ENCODE measurements around the gene MRM3. TPM values are rescaled to one million over a fixed set of nuclear protein-coding genes. Genes with fewer than 3 reads are reported as not detected.

The MRM3 gene
- total and polyA plus RNA-seq, 2 of the 4 experiments (the other 2 are of a cell fraction): 9.0 to 15.2 TPM

DNA sequence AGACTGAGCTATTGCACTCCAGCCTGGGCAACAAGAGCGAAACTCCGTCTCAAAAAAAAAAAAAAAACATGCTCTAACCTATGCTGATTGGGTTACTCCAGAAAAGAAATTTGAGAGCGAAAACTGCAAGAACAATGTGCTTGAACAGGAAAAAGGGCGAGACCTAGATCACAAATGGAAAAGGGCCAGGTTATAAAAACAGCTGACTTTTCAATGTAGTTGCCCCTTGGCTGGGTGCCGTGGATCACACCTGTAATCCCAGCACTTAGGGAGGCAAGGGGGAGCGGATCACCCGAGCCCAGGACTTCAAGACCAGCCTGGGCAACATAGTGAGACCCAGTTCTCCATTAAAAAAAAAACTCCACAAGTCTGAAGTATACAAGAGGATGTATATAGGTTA, 48.8 kb downstream of the MRM3 start:
- POLR2A ChIA-PET (ENCODE audit: unreplicated experiment): no interaction called here
- no peak for ATAC-seq (ENCODE audit: low read depth)
- H2BK120ac ChIP-seq (ENCODE audit: low read depth, low read length): no peak overlapping the region
- no peak overlapping the region for H3K4me3 ChIP-seq (ENCODE audit: insufficient read depth, low read depth, low read length)
- no peak overlapping the region for H2BK20ac ChIP-seq (ENCODE audit: low read depth, low read length)
- H3K9ac ChIP-seq (ENCODE audit: low read depth, low read length): no peak overlapping the region
- no peak overlapping the region for H2BK5ac ChIP-seq (ENCODE audit: low read depth, low read length, poor library complexity, severe bottlenecking)
- H3K23ac ChIP-seq (ENCODE audit: low read depth, low read length): no peak overlapping the region
- H3K9me1 ChIP-seq (ENCODE audit: insufficient read depth, low read length): peaks cover 6% of the 10 kb centered on the region; the same call in 1 of the 2 replicates
- BruUV-seq (replicated peaks): no TSS peak
- H3K4me2 ChIP-seq (ENCODE audit: low read depth, low read length): no peak overlapping the region
- H2AK9ac ChIP-seq (replicated peaks; ENCODE audit: low read depth, low read length, poor library complexity): no peak overlapping the region
- no peak overlapping the region for H2BK15ac ChIP-seq (ENCODE audit: low read depth, low read length)
- no peak overlapping the region for H3K27ac ChIP-seq (ENCODE audit: insufficient read depth, low read length)
- no peak overlapping the region for H4K91ac ChIP-seq (ENCODE audit: insufficient read depth, low read depth, low read length)
- in situ Hi-C loops (cut with MboI; ENCODE audit: low sequenced_read_pairs): no loop called here
- H4K5ac ChIP-seq (ENCODE audit: low read depth, low read length): no peak overlapping the region
- H3K4me1 ChIP-seq (ENCODE audit: control insufficient read depth, insufficient read depth, low read length): no peaks in the 10 kb centered on the region
- WGBS, 2 experiments (ENCODE audit: extremely low coverage in 2 of 2, insufficient read length in 1 of 2): 50% methylated on average over 2 of the region's 7 CpGs; no CpG with 5 or more reads in 1 of the 2 experiments
- H3K18ac ChIP-seq (ENCODE audit: low read depth, low read length): no peak overlapping the region
- no peak overlapping the region for H2AFZ ChIP-seq (replicated peaks; ENCODE audit: low read length, poor library complexity)
- H3K27me3 ChIP-seq (ENCODE audit: control insufficient read depth, insufficient read depth, low read length): no peaks in the 10 kb centered on the region
- H3K9me3 ChIP-seq (ENCODE audit: control insufficient read depth, insufficient read depth, low read length): no peaks in the 10 kb centered on the region
- peaks cover 18 to 42% of the 10 kb centered on the region in 2 experiments; a peak in 3 of 4 replicates for H3K79me1 ChIP-seq (ENCODE audit: low read depth in 1 of 2, low read length in 2 of 2)
- no peak overlapping the region for H3K56ac ChIP-seq (ENCODE audit: extremely low read depth, insufficient read depth, low read length)
- CTCF ChIA-PET: no interaction called here
- H3K36me3 ChIP-seq (ENCODE audit: control insufficient read depth, insufficient read depth, low read length): peaks cover 13% of the 10 kb centered on the region; the same call in 1 of the 2 replicates
- DNase-seq: no peak
- H2AK5ac ChIP-seq (ENCODE audit: low read depth, low read length): no peak overlapping the region
- H4K8ac ChIP-seq (ENCODE audit: low read depth in 2 of 2, low read length in 2 of 2): no peak overlapping the region
- no peak for TF ChIP-seq CEBPB (IDR thresholded peaks at IDR 0.05; ENCODE audit: low read depth, low read length)
- no peak for TF ChIP-seq MAFK (IDR thresholded peaks at IDR 0.05; ENCODE audit: low read depth, low read length)
- TF ChIP-seq CHD1 (IDR thresholded peaks at IDR 0.05; ENCODE audit: low read depth, low read length): no peak
- TF ChIP-seq FOS (IDR thresholded peaks at IDR 0.05; ENCODE audit: low read depth, low read length): no peak
- dilution Hi-C loops (cut with HindIII; ENCODE audit: low sequenced_read_pairs, unreplicated experiment): no loop called here
- no peak overlapping the region for H3K14ac ChIP-seq (replicated peaks; ENCODE audit: low read depth, low read length)
- H4K20me1 ChIP-seq (ENCODE audit: insufficient read depth, low read length): peaks cover 52% of the 10 kb centered on the region
- intact Hi-C loops (cut with micrococcal nuclease): no loop called here
- no peak overlapping the region for H3K4ac ChIP-seq (ENCODE audit: low read depth, low read length)

Data from IMR-90 (cell line).